Esophagus muscularis mucosa (tissue), 3 donors: ENCODE measurements around the gene KLF16.

Experiments used
- POLR2AphosphoS5 ChIP-seq, 2 donors: sonication (generic); formaldehyde crosslinking; IDR thresholded peaks; one replicate each; pipeline ENCODE4 v1.6.1; 2017; ENCODE audit warnings: antibody characterized with exemption in 2 of 2
- TF ChIP-seq, protein P1 (sequence below), 3 experiments: fragments of 200-600 bp in 2 of 3; fragments of 450-650 bp in 1 of 3; sonication (generic) in 2 of 3; IDR thresholded peaks; one replicate each; pipeline ENCODE4 v1.5.1; 2017 to 2019; ENCODE audit warnings: antibody characterized with exemption in 3 of 3, mild to moderate bottlenecking in 2 of 3, moderate library complexity in 1 of 3

DNA sequence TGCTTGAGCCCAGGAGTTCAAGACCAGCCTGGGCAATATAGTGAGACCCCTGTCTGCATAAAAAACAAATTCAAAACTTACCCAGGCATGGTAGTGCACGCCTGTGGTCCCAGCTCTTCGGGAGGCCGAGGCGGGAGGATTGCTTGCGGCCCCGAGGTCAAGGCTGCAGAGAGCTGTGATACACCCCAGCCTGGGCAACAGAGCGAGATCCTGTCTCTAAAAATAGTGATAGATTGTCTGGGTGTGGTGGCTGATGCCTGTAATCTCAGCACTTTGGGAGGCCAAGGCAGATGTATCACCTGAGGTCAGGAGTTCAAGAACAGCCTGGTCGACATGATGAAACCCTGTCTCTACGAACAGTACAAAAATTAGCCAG is 4.0 kb upstream of the KLF16 start:
- TF ChIP-seq, protein P1, sequence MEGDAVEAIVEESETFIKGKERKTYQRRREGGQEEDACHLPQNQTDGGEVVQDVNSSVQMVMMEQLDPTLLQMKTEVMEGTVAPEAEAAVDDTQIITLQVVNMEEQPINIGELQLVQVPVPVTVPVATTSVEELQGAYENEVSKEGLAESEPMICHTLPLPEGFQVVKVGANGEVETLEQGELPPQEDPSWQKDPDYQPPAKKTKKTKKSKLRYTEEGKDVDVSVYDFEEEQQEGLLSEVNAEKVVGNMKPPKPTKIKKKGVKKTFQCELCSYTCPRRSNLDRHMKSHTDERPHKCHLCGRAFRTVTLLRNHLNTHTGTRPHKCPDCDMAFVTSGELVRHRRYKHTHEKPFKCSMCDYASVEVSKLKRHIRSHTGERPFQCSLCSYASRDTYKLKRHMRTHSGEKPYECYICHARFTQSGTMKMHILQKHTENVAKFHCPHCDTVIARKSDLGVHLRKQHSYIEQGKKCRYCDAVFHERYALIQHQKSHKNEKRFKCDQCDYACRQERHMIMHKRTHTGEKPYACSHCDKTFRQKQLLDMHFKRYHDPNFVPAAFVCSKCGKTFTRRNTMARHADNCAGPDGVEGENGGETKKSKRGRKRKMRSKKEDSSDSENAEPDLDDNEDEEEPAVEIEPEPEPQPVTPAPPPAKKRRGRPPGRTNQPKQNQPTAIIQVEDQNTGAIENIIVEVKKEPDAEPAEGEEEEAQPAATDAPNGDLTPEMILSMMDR (IDR thresholded peaks at IDR 0.05): no peak
- no peak for TF ChIP-seq POLR2AphosphoS5 (IDR thresholded peaks at IDR 0.05)
